ENCODE data around the gene DNAJC5. TPM values are rescaled to one million over a fixed set of nuclear protein-coding genes. Genes with fewer than 3 reads are reported as not detected.
"Not testable (repeated sequence)": the region's sequence is repeated elsewhere in the genome, so short reads cannot be mapped to it uniquely, and the experiment has no call there.

DNAJC5 gene
- total RNA-seq, 1 experiment from 2014 or later = 28.5 TPM

DNA sequence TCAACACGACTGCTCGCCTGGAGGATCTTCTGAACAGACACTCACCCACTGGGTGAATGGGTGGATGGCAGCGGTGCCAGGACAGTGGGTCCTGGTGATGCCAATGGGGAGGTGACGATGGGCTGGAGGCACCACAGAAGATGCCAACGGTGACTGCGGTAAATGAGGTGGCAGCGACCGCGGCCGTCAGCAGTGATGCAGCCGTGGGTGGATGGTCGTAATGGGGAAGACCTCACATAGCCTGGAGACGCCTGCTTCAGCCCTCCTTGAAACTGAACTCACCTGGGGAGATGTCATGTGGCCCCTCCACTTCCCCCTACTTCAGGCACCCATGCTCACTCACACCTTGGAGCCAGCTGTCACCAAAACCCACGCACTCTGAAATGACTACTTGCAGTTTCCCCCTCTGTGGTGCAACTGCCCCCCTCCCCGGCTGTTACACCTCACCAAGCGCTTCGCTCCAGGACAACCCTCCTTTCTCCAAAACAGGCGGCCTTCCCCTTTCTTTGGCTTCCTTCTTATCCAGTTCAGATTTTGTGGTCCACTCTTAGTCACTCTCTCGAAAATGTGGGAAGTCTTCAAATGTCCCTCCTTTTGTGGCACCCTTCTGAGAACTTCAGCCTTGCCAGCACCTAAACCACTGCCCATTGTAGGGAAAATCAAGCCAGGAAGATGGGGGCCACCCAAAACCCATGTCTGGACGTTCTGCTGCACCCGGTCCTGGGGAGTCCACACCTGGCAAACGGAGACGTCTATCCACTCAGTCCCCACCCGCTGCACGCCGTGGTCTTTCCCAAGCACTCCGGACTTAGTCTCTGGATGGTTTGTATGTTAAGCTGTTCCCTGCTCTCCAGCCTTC is 44.0 kb upstream of the DNAJC5 start (continued):
- no peak for TF ChIP-seq ZMAT4 (CRISPR knock-in tag; IDR thresholded peaks at IDR 0.05)
- no peak for TF ChIP-seq ZNF263 (CRISPR knock-in tag; IDR thresholded peaks at IDR 0.05; ENCODE audit: low read depth)
- TF ChIP-seq FOXP1 (CRISPR knock-in tag; IDR thresholded peaks at IDR 0.05; ENCODE audit: borderline replicate concordance) = no peak

DNA sequence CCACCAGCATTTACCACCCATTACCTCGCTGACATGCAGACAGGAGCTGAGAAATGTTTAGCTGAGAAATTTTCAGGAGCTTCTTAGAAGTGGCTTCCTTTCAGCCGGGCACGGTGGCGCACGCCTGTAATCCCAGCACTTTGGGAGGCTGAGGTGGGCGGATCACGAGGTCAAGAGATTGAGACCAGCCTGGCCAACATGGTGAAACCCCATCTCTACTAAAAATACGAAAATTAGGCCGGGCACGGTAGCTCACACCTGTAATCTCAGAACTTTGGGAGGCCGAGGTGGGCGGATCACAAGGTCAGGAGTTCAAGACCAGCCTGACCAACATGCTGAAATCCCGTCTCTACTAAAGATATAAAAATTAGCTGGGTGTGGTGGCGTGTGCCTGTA is 43.4 kb upstream of the DNAJC5 start:
- DNase-seq (ENCODE audit: low spot score); POLR2A ChIA-PET; H3K4me3 Mint-ChIP-seq; H3K36me3 Mint-ChIP-seq; ATAC-seq; H3K27me3 Mint-ChIP-seq (ENCODE audit: low read depth); H3K27ac Mint-ChIP-seq; H3K9me3 Mint-ChIP-seq: not testable (repeated sequence)
- H3K4me1 Mint-ChIP-seq = peaks cover 18% of the 10 kb centered on the region
- CTCF ChIA-PET = interaction anchor here (0.6 to 0.8 kb wide), 4 partner anchors 29 to 76 kb away, joined by 3 to 6 read pairs (median 4); no protein-coding TSS in a partner anchor

GRCh38 chr20:63853733-63854068 is 41.2 kb upstream of the DNAJC5 start:
- H3K27me3 Mint-ChIP-seq (ENCODE audit: low read depth); H3K36me3 Mint-ChIP-seq; H3K9me3 Mint-ChIP-seq; ATAC-seq; H3K27ac Mint-ChIP-seq; H3K4me3 Mint-ChIP-seq; DNase-seq (ENCODE audit: low spot score): not testable (repeated sequence)
- CTCF ChIA-PET = interaction anchor here (3.4 kb wide), 1 partner anchor 79 kb away, joined by 29 read pairs; no protein-coding TSS in a partner anchor
- peaks cover 32% of the 10 kb centered on the region for H3K4me1 Mint-ChIP-seq
- POLR2A ChIA-PET = interaction anchor here (2.7 kb wide), 1 partner anchor 12 kb away, joined by 18 read pairs; the partner anchor contains the start of gene TPD52L2

GRCh38 chr20:63854069-63854765 is 40.7 kb upstream of the DNAJC5 start:
- no peaks in the 10 kb centered on the region for H3K9me3 Mint-ChIP-seq
- H3K36me3 Mint-ChIP-seq = no peaks in the 10 kb centered on the region
- 0 out of 2 replicates have a peak overlapping the region, but pooled peaks have one; percentile 10 for H3K4me3 Mint-ChIP-seq
- CTCF ChIA-PET = interaction anchor here (0.9 to 3.4 kb wide), 6 partner anchors 69 to 371 kb away, joined by 3 to 29 read pairs (median 7); partner anchors contain the start of genes PRPF6 and SAMD10
- H3K4me1 Mint-ChIP-seq = peaks cover 37% of the 10 kb centered on the region
- ATAC-seq (peak; percentile 2), DNase-seq (ENCODE audit: low spot score) (peak; percentile 23)
- peaks cover 9% of the 10 kb centered on the region for H3K27me3 Mint-ChIP-seq (ENCODE audit: low read depth)
- POLR2A ChIA-PET = interaction anchor here (2.7 kb wide), 1 partner anchor 11 kb away, joined by 18 read pairs; the partner anchor contains the start of gene TPD52L2
- H3K27ac Mint-ChIP-seq = no peak overlapping the region
- 0 out of 2 replicates have a peak, but pooled peaks have one; percentile 60 for TF ChIP-seq ETV6 (CRISPR knock-in tag; IDR thresholded peaks at IDR 0.05)
- peak; percentile 15; the same call in 1 of the 2 replicates for TF ChIP-seq FOXP1 (CRISPR knock-in tag; IDR thresholded peaks at IDR 0.05; ENCODE audit: borderline replicate concordance)
- no peak for TF ChIP-seq ESRRA (CRISPR knock-in tag; IDR thresholded peaks at IDR 0.05; ENCODE audit: borderline replicate concordance)
- TF ChIP-seq, protein P1, sequence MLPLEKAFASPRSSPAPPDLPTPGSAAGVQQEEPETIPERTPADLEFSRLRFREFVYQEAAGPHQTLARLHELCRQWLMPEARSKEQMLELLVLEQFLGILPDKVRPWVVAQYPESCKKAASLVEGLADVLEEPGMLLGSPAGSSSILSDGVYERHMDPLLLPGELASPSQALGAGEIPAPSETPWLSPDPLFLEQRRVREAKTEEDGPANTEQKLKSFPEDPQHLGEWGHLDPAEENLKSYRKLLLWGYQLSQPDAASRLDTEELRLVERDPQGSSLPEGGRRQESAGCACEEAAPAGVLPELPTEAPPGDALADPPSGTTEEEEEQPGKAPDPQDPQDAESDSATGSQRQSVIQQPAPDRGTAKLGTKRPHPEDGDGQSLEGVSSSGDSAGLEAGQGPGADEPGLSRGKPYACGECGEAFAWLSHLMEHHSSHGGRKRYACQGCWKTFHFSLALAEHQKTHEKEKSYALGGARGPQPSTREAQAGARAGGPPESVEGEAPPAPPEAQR (CRISPR knock-in tag; IDR thresholded peaks at IDR 0.05) = no peak
- TF ChIP-seq NFATC4 (CRISPR knock-in tag; IDR thresholded peaks at IDR 0.05) = no peak
- 0 out of 2 replicates have a peak, but pooled peaks have one; percentile 30 for TF ChIP-seq ZBTB21 (CRISPR knock-in tag; IDR thresholded peaks at IDR 0.05; ENCODE audit: borderline replicate concordance)
- no peak for TF ChIP-seq ATF1 (CRISPR knock-in tag; IDR thresholded peaks at IDR 0.05)
- TF ChIP-seq, protein P2, sequence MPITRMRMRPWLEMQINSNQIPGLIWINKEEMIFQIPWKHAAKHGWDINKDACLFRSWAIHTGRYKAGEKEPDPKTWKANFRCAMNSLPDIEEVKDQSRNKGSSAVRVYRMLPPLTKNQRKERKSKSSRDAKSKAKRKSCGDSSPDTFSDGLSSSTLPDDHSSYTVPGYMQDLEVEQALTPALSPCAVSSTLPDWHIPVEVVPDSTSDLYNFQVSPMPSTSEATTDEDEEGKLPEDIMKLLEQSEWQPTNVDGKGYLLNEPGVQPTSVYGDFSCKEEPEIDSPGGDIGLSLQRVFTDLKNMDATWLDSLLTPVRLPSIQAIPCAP (CRISPR knock-in tag; IDR thresholded peaks at IDR 0.05) = no peak
- no peak for TF ChIP-seq ATF3 (CRISPR knock-in tag; conservative IDR thresholded peaks at IDR 0.05)
- TF ChIP-seq, protein P3, sequence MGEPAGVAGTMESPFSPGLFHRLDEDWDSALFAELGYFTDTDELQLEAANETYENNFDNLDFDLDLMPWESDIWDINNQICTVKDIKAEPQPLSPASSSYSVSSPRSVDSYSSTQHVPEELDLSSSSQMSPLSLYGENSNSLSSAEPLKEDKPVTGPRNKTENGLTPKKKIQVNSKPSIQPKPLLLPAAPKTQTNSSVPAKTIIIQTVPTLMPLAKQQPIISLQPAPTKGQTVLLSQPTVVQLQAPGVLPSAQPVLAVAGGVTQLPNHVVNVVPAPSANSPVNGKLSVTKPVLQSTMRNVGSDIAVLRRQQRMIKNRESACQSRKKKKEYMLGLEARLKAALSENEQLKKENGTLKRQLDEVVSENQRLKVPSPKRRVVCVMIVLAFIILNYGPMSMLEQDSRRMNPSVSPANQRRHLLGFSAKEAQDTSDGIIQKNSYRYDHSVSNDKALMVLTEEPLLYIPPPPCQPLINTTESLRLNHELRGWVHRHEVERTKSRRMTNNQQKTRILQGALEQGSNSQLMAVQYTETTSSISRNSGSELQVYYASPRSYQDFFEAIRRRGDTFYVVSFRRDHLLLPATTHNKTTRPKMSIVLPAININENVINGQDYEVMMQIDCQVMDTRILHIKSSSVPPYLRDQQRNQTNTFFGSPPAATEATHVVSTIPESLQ (CRISPR knock-in tag; IDR thresholded peaks at IDR 0.05) = no peak
- TF ChIP-seq USF2 (CRISPR knock-in tag; IDR thresholded peaks at IDR 0.05) = no peak
- no peak for TF ChIP-seq ZNF671 (CRISPR knock-in tag; IDR thresholded peaks at IDR 0.05)
- no peak for TF ChIP-seq ZNF532 (CRISPR knock-in tag; IDR thresholded peaks at IDR 0.05; ENCODE audit: borderline replicate concordance)
